Ovary (tissue), 3 donors: ENCODE measurements around the gene KLRK1.
"Not testable (repeated sequence)": the region's sequence is repeated elsewhere in the genome, so short reads cannot be mapped to it uniquely, and the experiment has no call there.

Experiments
- POLR2A ChIP-seq: fragments of 450-650 bp; IDR thresholded peaks from one replicate; pipeline ENCODE4 v1.6.1; 2017; ENCODE audit warnings: antibody characterized with exemption, mild to moderate bottlenecking, moderate library complexity
- TF ChIP-seq, protein P1 (sequence below), 3 donors: fragments of 450-650 bp in 2 of 3; fragments of 200-600 bp in 1 of 3; IDR thresholded peaks; one replicate each; pipeline versions ENCODE4 v1.5.1 to v1.8.0; 2016 to 2022; ENCODE audit warnings: antibody characterized with exemption in 3 of 3, mild to moderate bottlenecking in 1 of 3
- donor health status: DM: no; HTN: no; CAD: no.

DNA sequence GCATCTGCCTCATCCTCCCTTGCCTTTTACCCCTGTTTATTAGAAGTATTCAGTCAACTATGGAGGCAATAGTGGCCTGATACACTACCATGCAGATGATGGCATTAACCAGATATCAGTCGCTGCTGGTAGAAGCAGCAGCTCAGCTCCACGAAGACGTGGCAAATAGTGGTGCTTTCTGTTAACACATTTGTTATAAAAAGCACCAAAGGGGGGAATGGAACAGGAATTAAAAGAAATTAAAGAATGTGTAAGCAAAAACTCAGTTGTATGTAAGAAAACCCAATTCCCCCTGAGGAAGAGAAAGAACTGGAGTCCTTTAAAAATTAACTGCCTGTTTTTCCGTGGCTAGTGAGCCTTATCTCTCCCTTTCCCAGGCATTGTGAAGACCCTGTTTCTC, 22.1 kb downstream of the KLRK1 start:
- TF ChIP-seq, protein P1, sequence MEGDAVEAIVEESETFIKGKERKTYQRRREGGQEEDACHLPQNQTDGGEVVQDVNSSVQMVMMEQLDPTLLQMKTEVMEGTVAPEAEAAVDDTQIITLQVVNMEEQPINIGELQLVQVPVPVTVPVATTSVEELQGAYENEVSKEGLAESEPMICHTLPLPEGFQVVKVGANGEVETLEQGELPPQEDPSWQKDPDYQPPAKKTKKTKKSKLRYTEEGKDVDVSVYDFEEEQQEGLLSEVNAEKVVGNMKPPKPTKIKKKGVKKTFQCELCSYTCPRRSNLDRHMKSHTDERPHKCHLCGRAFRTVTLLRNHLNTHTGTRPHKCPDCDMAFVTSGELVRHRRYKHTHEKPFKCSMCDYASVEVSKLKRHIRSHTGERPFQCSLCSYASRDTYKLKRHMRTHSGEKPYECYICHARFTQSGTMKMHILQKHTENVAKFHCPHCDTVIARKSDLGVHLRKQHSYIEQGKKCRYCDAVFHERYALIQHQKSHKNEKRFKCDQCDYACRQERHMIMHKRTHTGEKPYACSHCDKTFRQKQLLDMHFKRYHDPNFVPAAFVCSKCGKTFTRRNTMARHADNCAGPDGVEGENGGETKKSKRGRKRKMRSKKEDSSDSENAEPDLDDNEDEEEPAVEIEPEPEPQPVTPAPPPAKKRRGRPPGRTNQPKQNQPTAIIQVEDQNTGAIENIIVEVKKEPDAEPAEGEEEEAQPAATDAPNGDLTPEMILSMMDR (IDR thresholded peaks at IDR 0.05): not testable (repeated sequence)
- TF ChIP-seq POLR2A: not testable (repeated sequence)
